ENCODE measurements around the gene TCF15. TPM values are rescaled to one million over a fixed set of nuclear protein-coding genes. Genes with fewer than 3 reads are reported as not detected.

TCF15 gene
- total and polyA plus RNA-seq, 9 donors: 0.15 to 0.75 (median 0.30) TPM; not detected in 2

DNA sequence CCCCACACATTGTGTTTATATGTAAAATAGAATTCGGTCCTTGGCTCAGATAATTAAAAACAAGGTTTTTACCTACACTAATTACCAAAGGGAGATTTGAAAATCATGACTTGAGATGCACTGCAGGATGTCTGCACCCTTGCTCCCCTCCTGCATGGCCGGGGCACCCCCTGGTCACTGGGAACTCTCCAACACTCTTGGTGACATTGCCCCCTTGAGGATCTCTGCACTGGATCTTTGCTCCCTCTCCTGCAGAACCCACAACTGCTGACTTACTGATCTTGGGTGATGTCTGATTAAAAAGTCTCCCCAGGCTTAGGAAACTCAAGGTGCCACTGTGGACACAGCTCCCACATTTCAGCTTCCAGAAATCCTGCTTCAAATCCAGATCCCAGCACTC lies 49.4 kb downstream of the TCF15 start:
- intact Hi-C loops (cut with DNase I): loop anchor here (5.0 to 10.0 kb wide), 4 partner anchors 84 to 177 kb away; no protein-coding TSS in a partner anchor
- WGBS, 3 donors: 9 to 21% (median 16%) methylated on average over 2 of the region's 2 CpGs
- Histone ChIP-seq H3K4me3 (no peak overlapping the region), H3K27ac (no peak overlapping the region), H3K9me3 (no peaks in the 10 kb centered on the region), H3K4me1 (ENCODE audit: insufficient read depth) (no peaks in the 10 kb centered on the region), H3K36me3 (no peaks in the 10 kb centered on the region), H3K27me3 (no peaks in the 10 kb centered on the region)
- no peak for DNase-seq
- TF ChIP-seq CTCF (IDR thresholded peaks at IDR 0.05) (no peak), EP300 (IDR thresholded peaks at IDR 0.05) (no peak), POLR2A (IDR thresholded peaks at IDR 0.05) (no peak)

- DNase-seq: no peak
- no peaks in the 10 kb centered on the region for H3K4me1 ChIP-seq (ENCODE audit: insufficient read depth)
- H3K27me3 ChIP-seq: no peaks in the 10 kb centered on the region
- WGBS, 3 donors: 86 to 90% (median 86%) methylated on average over 3 of the region's 3 CpGs
- no peaks in the 10 kb centered on the region for H3K36me3 ChIP-seq
- H3K4me3 ChIP-seq: no peak overlapping the region
- TF ChIP-seq EP300 (IDR thresholded peaks at IDR 0.05) (no peak), CTCF (IDR thresholded peaks at IDR 0.05) (no peak), POLR2A (IDR thresholded peaks at IDR 0.05) (no peak)
- intact Hi-C loops (cut with DNase I): no loop called here
- H3K27ac ChIP-seq: no peak overlapping the region
- no peaks in the 10 kb centered on the region for H3K9me3 ChIP-seq
Measured at GRCh38 chr20:558117-558516, 52.0 kb downstream of the TCF15 start.

- H3K27me3 ChIP-seq: no peaks in the 10 kb centered on the region
- H3K9me3 ChIP-seq: no peaks in the 10 kb centered on the region
- H3K27ac ChIP-seq: no peak overlapping the region
- TF ChIP-seq POLR2A (IDR thresholded peaks at IDR 0.05) (no peak), EP300 (IDR thresholded peaks at IDR 0.05) (no peak), CTCF (IDR thresholded peaks at IDR 0.05) (no peak)
- intact Hi-C loops (cut with DNase I): no loop called here
- H3K36me3 ChIP-seq: no peaks in the 10 kb centered on the region
- H3K4me3 ChIP-seq: no peak overlapping the region
- DNase-seq: no peak
- H3K4me1 ChIP-seq (ENCODE audit: insufficient read depth): no peaks in the 10 kb centered on the region
- 90 to 95% (median 94%) methylated on average over 2 of the region's 2 CpGs for WGBS, 3 donors
Measured at GRCh38 chr20:556984-557383, 53.1 kb downstream of the TCF15 start.

DNA sequence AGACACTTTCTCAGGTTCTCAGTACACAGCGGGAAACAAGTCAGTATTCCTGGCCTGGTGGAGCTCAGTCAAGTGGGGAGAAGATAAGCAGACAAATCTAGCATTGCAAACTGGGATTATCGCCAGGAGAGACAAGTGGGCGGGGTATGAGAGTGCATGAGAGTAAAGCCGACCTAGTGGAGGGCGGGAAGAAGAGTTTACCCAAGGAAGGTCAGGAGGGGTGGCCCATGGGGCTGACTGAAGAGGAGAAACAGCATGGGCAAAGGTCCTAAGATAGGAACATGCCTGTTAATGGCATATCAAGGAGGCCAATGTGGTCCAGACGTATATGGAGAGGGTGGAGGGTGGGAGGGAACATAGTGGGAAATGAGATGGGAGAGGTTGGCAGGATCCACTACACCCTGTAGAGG lies 54.1 kb downstream of the TCF15 start:
- intact Hi-C loops (cut with DNase I): no loop called here
- H3K4me3 ChIP-seq: no peak overlapping the region
- TF ChIP-seq POLR2A (IDR thresholded peaks at IDR 0.05) (no peak), CTCF (IDR thresholded peaks at IDR 0.05) (no peak), EP300 (IDR thresholded peaks at IDR 0.05) (no peak)
- H3K9me3 ChIP-seq: no peaks in the 10 kb centered on the region
- no peaks in the 10 kb centered on the region for H3K27me3 ChIP-seq
- no peaks in the 10 kb centered on the region for H3K36me3 ChIP-seq
- 21 to 34% (median 23%) methylated on average over 6 of the region's 6 CpGs for WGBS, 3 donors
- no peak overlapping the region for H3K27ac ChIP-seq
- DNase-seq: no peak
- no peaks in the 10 kb centered on the region for H3K4me1 ChIP-seq (ENCODE audit: insufficient read depth)

Other genes with a start within 250 kb of the TCF15 start
- gene TRIB3, start 229.5 kb downstream of the TCF15 start, total RNA-seq: 10 to 100 TPM in 1 of 7 donors, 1 to 10 TPM in 6; 1.5 to 55.1 (median 4.9) TPM
- gene TRIB3, start 229.5 kb downstream of the TCF15 start, polyA plus RNA-seq: 1 to 10 TPM; 2.3 to 2.7 TPM
- 10 to 100 TPM; 56.5 to 86.9 (median 76.6) TPM for gene RBCK1, start 202.0 kb downstream of the TCF15 start, total RNA-seq
- 10 to 100 TPM; 53.5 to 85.2 TPM for gene RBCK1, start 202.0 kb downstream of the TCF15 start, polyA plus RNA-seq
- gene TBC1D20, start 147.8 kb downstream of the TCF15 start, total RNA-seq: 10 to 100 TPM; 24.9 to 40.1 (median 34.8) TPM
- gene TBC1D20, start 147.8 kb downstream of the TCF15 start, polyA plus RNA-seq: 10 to 100 TPM; 19.1 to 37.7 TPM
- gene CSNK2A1, start 66.5 kb downstream of the TCF15 start, total RNA-seq: 100 to 1,000 TPM in 1 of 7 donors, 10 to 100 TPM in 6; 40.9 to 117 (median 95.7) TPM
- 100 to 1,000 TPM in 1 of 2 donors, 10 to 100 TPM in 1; 35.8 to 145 TPM for gene CSNK2A1, start 66.5 kb downstream of the TCF15 start, polyA plus RNA-seq
- gene SRXN1, start 42.9 kb upstream of the TCF15 start, total RNA-seq: 10 to 100 TPM; 17.9 to 32.9 (median 25.1) TPM
- 10 to 100 TPM; 12.0 to 34.2 TPM for gene SRXN1, start 42.9 kb upstream of the TCF15 start, polyA plus RNA-seq
- gene SCRT2, start 65.5 kb upstream of the TCF15 start, total RNA-seq: not detected
- not detected for gene SCRT2, start 65.5 kb upstream of the TCF15 start, polyA plus RNA-seq
- 10 to 100 TPM in 1 of 7 donors, 1 to 10 TPM in 5, under 1 TPM in 1; 0.78 to 10.0 (median 2.3) TPM for gene SLC52A3, start 158.2 kb upstream of the TCF15 start, total RNA-seq
- gene SLC52A3, start 158.2 kb upstream of the TCF15 start, polyA plus RNA-seq: 1 to 10 TPM; 2.9 to 4.7 TPM
- gene FAM110A, start 223.4 kb upstream of the TCF15 start, total RNA-seq: 1 to 10 TPM; 2.3 to 6.6 (median 3.9) TPM
- gene FAM110A, start 223.4 kb upstream of the TCF15 start, polyA plus RNA-seq: 1 to 10 TPM; 2.1 to 2.5 TPM

Data from ovary (tissue), 9 donors.